GM12801 (cell line): ENCODE results near the gene KRTAP5-7.

ENCODE experiments used
- CTCF ChIP-seq: IDR thresholded peaks from one replicate; pipeline ENCODE4 v1.5.1; 2011; ENCODE audit warnings: control low read depth; ENCODE audit not compliant: insufficient read length; ENCODE audit errors: extremely low read depth

Gene KRTAP5-7

GRCh38 chr11:71548716-71549151, 21.7 kb downstream of the KRTAP5-7 start:
- no peak for TF ChIP-seq CTCF

- no peak for TF ChIP-seq CTCF
Measured at GRCh38 chr11:71551711-71552110, 24.6 kb downstream of the KRTAP5-7 start.

DNA sequence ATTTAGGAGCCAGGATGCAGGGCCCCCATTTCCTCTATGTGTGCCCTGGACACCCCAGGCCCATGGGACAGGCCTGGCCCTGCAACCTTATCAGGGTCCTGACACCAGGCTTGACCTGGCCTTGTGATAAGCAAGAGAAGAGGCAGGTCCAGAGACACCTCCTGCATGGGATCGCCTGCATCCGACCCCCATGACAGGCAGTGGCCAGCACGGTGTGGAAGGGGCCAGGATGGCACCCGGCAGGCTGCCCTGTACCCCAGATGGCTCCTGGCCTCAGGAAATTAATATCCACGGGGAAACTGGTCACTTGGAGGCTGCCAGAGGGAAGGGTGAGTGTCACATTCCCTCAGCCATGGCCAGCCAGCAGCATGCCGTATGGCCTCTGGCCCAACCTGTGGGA, 27.9 kb downstream of the KRTAP5-7 start:
- no peak for TF ChIP-seq CTCF

DNA sequence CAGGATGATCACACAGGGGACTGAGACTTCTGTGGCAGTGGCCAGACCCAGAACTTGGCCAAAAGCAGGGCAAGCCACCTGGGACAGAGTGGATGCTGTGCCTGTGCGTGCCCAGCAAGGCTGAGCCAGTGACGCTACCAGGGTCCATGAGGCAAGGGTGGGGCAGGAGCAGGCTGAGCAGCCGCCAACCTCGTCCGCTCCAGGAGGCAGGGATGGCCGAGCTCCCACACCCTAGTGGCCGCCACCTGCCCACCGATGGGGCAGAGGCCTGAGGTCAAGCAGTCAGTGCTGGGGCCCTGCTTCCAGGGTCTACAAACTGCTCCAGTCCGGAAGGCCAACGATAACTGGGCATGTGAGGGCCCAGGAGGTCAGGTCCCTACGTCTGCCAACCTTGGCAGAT, 28.4 kb downstream of the KRTAP5-7 start:
- no peak for TF ChIP-seq CTCF

DNA sequence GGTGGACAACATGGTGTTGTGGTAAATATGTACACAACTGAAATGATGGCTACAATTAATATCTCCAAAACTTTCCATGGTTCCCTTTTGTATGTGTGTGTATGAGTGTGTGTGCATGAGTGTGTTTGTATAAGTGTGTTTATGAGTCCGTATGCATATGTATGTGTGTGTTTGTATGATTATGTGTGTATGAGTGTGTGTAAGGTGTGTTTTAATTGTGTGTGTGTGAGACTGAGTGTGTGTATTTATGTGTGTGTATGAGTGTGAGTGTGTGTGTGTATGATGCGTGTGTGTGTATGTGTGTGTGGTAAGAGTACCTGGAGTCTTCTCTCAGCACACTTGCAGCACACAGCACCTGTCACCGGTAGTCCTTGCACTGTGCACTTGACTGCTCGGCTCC, 29.0 kb downstream of the KRTAP5-7 start:
- TF ChIP-seq CTCF: no peak

DNA sequence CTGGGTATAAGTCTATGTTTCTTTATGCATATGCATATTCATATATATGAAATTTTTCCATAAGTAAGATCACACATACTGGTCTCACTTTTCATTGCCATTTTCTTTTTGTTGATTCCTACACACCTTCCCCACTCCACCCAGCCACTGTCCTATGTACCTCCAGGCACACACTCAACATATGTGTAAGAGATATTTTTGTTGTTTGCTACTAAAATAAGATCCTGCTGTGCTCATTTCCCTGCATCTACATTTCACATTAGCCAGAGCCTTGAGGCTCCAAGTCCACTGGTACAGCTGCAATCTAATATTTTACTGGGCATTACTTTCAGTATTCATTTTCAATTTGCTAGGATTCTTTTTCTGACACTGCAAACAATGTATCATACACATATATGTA, 30.2 kb downstream of the KRTAP5-7 start:
- TF ChIP-seq CTCF: no peak

- no peak for TF ChIP-seq CTCF
Measured at GRCh38 chr11:71558996-71559395, 31.9 kb downstream of the KRTAP5-7 start.

DNA sequence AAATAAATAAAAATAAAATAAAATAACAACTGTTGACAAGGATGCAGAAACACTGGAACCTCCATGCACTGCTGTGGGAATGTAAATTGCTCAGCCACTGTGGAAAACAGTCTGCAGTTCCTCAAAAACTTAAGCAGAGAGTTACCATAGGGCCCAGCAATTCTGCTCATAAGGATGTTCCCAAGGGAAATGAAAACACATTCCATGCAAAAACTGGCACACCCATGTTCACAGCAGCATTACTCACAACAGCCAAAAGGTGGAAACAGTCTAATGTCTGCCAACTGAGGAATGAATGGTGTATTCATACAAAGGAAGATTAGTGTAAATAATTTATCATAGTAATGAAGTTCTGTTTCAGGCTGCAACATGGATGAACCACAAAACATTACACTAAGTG, 35.1 kb downstream of the KRTAP5-7 start:
- TF ChIP-seq CTCF: no peak
